ENCODE results near the gene ASS1.

ASS1 gene

GRCh38 chr9:130442746-130443455 lies 1.9 kb upstream of the ASS1 start:
- no peak for DNase-seq (ENCODE audit: low read depth)
- TF ChIP-seq CTCF (conservative IDR thresholded peaks at IDR 0.05; ENCODE audit: control insufficient read depth, insufficient read depth, low read depth, low read length) = no peak
- no peak overlapping the region for H3K4me3 ChIP-seq (ENCODE audit: control insufficient read depth, low read depth, low read length)

- no peak for DNase-seq (ENCODE audit: low read depth)
- H3K4me3 ChIP-seq (ENCODE audit: control insufficient read depth, low read depth, low read length) = no peak overlapping the region
- TF ChIP-seq CTCF (conservative IDR thresholded peaks at IDR 0.05; ENCODE audit: control insufficient read depth, insufficient read depth, low read depth, low read length) = no peak
These were observed 1.3 kb upstream of the ASS1 start for GRCh38 chr9:130443456-130443801.

- DNase-seq (ENCODE audit: low read depth) = peak; percentile 19
- TF ChIP-seq CTCF (conservative IDR thresholded peaks at IDR 0.05; ENCODE audit: control insufficient read depth, insufficient read depth, low read depth, low read length) = no peak
- no peak overlapping the region for H3K4me3 ChIP-seq (ENCODE audit: control insufficient read depth, low read depth, low read length)
These were observed 795 bp upstream of the ASS1 start for GRCh38 chr9:130443840-130444492.

GRCh38 chr9:130445268-130445983 lies 665 bp downstream of the ASS1 start:
- TF ChIP-seq CTCF (conservative IDR thresholded peaks at IDR 0.05; ENCODE audit: control insufficient read depth, insufficient read depth, low read depth, low read length) = no peak
- H3K4me3 ChIP-seq (ENCODE audit: control insufficient read depth, low read depth, low read length) = peak overlapping the region; percentile 52
- peak; percentile 55 for DNase-seq (ENCODE audit: low read depth)

GRCh38 chr9:130446101-130446861 lies 1.5 kb downstream of the ASS1 start:
- no peak for TF ChIP-seq CTCF (conservative IDR thresholded peaks at IDR 0.05; ENCODE audit: control insufficient read depth, insufficient read depth, low read depth, low read length)
- H3K4me3 ChIP-seq (ENCODE audit: control insufficient read depth, low read depth, low read length) = peak overlapping the region; percentile 52
- peak; percentile 98 for DNase-seq (ENCODE audit: low read depth)

GRCh38 chr9:130447193-130447816 lies 2.5 kb downstream of the ASS1 start:
- DNase-seq (ENCODE audit: low read depth) = no peak
- TF ChIP-seq CTCF (conservative IDR thresholded peaks at IDR 0.05; ENCODE audit: control insufficient read depth, insufficient read depth, low read depth, low read length) = no peak
- no peak overlapping the region for H3K4me3 ChIP-seq (ENCODE audit: control insufficient read depth, low read depth, low read length)
